HG03045 (cell line): ENCODE results near the gene SCARB1.

ENCODE experiments used
- ATAC-seq: cut with Tn5 transposase; IDR thresholded peaks from one replicate; pipeline ENCODE4 v1.9.1; 2021; ENCODE audit warnings: mild to moderate bottlenecking, moderate library complexity; ENCODE audit not compliant: unreplicated experiment

SCARB1 gene

DNA sequence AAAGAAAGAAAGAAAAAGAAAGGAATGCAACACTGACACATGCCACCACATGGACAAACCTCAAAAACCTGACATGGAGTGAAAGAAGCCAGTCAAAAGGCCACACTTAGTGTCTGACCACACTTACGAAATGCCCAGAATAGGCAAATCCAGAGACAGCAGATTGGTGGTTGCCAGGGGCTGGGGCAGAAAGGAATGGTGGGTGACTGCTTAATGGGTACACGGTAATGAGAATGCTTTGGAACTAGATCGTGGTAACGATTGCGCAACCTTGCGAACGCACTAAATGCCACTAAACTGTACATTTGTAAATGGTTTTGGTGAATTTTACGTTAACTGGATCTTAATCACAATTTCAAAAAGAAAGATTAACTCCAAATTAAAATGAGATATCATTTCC, 39.5 kb downstream of the SCARB1 start:
- no peak for ATAC-seq

DNA sequence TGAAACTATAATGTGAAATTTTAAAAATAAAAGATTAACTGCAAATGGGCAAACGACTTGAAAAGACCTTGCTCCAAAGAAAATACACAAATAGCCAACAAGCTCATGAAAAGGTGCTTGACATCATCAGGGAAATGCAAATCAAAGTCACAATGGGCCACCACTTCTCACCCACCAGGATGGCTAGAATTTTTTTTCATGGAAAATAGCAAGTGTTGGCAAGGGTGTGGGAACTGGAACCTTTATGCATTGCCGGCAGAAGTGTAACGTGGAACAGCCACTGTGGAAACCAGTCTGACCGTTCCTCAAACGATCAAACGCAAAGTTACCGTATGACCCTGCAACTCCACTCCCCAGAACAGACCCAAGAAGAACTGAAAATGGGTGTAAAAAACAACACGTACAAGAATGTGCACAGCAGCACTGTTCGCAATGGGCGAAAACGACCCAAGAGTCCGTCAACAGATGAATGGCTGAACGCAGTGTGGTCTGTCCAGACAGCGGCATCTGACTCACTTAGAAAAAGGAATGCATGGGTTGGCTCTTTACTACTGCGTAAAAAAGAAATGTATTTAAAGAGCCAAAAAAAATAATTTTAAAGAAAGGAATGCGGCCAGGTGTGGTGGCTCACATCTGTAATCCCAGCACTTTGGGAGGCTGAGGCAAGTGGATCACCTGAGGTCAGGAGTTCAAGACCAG, 40.2 kb downstream of the SCARB1 start:
- no peak for ATAC-seq

DNA sequence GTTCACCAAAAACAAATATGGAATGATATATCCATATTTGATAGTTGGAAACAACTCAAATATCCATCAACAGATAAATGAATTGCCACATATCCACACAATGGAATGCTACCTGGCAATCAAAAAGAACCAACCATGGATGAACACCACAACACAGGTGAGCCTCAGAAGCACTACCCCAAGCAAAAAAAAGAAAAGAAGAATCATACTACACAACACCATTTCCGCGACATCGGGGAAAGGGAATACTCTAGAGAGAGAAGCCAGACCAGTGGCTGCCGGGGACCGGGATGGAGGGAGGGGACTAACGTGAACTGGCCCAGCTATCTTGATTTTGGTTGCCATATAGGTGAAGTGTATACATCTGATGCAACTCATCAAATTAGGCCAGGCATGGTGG, 41.4 kb downstream of the SCARB1 start:
- no peak for ATAC-seq

DNA sequence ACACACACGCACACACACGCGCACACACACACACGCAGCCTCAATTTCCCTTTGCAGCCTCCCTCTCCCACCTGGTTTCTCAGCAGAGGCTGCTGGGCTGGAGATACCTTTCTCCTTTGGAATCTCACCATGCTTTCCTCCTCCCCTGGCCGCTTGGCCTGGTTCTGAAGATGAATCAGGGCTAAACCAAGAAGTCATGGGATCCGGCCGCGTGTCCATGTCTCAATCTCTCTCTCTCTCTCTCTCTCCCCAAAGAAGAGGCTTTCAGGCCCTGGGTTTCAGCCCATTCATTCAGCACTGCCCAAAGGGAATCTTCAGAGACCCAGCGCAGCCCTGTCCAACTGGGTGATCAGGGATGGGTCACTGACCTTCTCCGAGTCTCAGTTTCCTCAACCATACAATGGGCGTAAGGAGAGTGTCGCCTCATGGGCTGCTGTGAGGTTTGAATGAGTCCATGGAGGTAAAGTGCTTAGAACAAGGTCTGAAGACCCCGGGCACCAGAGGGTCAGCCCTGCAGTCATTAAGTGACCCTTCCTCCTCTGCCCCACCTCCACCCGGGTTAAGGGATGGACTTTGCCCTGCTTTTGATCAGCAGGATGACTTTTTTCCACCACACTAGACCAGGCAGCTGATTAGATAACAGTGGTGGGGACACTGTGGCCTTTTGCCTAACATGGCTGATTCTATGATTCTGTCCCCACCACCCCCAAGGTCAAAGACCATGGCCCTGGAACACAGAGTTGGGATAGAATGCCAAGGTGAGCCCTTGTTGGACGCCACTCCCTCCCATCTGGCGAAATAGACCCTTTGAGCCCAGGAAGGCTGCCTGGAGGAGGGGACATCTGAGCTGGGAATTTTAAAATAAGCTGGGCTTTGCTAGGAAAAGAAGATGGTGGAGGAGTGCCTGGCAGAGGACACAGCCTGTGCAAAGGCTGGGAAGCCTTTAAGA, 42.1 kb downstream of the SCARB1 start:
- ATAC-seq, result no peak

DNA sequence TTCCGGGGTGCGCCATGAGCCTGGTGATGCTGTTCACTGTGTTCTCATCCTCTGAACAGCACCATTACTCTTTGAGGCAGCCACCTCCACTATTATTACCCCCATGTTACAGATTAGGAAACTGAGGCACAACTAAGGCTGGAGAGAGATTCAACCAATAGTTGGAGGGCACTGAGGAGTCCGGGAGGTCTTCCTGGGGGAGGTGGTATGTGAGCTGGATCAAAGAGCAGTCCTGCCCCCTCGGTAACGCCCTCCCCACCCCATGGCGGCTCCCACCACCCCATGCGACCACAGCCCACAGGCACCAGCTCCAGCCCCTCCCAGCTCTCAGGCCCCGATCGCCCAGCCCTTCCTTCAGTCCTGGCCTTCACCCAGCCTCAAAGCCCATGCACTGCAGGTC, 43.5 kb downstream of the SCARB1 start:
- ATAC-seq, result no peak

DNA sequence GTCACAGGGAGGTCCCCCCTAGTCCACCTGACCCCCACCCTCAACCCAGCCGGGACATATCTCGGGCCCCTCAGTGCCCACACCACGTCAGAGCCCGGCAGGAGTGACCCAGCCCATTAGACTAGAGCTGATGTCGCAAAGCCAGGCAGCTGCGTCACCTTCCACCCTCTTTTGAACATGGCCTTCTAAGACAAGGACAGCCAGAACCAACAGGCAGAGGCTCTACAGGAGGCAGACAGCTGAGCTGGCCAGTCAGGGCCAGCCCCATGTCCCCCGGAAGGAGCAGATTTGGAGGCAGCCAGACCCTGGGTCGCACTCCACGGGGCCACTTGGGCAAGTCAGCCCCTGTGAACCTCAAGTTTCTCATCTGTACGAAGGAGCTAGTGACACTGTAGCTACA, 44.1 kb downstream of the SCARB1 start:
- ATAC-seq, result no peak

DNA sequence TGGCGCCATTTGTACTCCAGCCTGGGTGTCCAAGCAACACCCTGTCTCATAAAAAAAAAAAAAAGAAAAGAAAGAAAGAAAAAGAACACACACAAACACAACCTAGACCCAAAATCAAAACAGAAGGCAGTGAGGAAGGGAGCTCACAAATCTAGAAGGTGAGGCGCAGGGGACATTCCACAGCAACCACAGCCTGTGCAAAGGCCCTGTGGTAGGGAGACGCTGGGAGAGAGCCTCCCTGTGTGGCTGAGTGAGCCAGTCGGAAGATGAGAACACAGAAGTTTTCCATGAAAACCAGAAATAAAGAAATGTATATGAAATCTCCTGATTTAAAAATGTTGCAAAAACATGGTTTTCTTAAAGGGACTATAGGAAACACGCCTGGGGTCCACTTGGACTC, 44.6 kb downstream of the SCARB1 start:
- no peak for ATAC-seq

DNA sequence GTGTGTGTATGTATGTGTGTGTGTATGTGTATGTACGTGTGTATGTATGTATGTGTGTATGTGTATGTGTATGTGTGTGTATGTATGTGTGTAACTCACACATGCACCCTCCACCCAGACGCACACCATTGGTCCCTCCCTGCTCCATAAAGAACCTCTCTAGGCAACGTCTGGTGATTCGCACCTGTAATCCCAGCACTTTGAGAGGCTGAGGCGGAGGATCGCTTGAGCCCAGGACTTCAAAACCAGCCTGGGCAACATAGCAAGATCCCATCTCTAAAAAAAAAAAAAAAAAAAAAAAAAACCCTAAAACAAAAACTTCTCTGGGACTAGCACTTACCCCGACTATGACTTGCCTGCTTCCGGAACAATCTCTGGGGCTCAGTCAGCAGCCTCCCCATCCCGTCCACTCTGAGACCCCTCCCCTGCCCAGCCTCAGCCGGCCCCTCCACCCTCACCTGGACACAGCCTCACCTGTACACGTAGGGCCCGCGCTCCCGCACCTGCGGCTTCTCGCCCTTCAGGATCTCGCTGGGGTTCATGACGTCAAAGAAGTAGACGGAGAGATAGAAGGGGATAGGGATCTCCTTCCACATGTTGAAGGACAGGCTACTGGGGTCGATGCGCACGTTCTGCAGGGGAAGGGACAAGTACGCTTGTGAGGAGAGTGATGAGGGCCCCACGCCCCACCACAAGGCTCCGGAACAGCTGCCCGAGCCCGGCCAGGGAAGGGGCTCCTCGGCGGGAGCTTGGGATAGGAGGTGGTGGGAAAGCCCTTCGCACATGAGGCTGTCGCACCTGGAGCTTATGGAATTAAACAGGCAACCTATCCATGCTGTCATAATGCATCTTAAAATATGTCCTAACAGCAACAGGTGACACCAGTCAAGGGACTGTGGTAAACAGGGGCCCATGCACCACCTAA, 46.3 kb downstream of the SCARB1 start:
- ATAC-seq, result no peak

DNA sequence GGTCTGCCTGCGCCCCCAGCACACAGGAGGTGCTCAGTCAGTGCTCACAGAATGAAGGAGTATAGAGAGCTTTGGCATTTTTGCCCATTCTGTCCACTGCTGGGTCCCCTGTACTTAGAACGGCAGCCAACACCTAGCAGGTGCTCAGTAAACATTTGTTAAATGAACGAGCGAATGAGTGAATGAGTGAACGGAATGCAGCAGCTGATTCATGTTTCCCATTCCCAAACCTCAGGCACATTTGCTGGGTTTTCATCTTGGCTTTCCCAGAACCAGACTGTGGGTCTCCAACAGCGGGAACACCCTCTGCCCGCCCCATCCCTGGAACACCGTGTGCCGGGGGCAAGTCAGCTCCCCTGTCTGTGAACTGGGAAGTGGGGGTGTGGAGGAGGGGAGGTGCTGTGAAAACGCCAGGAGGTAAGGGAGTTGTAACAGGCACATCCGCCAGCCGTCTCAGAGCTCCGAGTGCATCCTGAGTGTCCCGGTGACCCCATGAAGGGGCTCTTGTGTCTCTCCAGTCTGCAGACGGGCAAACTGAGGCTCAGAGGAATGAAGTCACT, 47.3 kb downstream of the SCARB1 start:
- ATAC-seq, result no peak

DNA sequence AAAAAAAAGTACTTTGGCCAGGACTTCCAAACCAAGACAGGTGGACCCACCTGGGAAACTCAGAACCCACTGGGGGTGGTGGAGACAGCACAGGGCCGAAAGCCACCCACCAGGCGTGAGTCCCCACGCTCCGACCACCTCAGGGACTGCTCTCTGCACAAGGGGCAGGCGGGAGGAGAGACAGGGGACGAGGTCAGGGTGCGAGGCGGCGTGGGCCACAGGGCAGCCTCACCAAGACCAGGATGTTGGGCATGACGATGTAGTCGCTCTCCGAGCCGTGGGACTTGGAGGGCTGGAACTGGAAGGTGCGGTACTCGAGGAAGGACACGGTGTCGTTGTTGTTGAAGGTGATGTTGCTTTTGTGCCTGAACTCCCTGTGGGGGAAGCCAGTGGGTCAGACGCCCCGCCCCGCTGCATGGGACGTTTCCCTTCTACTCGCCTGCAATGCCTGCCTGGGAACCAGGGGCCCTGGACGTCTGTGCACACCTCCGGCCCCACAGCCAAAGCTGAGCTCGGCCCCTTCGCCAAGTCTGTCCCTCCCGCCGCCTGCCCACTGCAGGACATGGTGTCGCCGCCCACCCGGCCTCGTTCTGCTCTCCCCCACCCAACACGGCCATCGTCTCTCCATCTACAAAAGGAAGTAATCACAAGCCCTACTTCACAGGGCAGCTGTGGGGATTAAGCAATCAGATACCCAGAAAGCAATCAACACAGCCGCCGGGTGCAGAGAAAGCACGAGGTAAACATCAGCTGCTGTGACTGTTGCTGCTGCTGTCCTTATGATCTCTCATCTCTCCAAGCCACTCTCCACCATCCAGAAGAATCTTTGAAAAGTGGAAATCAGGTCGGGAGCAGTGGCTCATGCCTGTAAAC, 48.7 kb downstream of the SCARB1 start:
- ATAC-seq, result no peak

DNA sequence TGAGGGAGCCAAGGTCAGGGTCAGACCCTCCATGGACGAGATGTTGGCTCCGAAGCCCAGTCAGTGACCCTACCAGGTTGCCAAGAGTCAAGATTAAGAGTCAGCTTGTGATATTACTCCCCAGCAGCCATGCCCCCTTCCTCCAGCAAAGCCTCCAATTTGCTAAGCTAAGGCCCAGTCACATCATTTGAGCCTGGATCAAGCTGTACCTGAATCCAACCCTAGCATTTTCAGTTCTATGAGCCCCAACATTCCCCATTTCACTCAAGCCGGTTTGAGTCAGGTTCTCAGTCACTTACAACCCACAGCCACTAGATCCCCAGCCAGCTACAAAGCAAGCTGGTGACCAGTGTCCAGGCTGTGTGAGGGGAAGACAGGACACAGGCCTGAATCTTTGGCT, 49.9 kb downstream of the SCARB1 start:
- no peak for ATAC-seq

DNA sequence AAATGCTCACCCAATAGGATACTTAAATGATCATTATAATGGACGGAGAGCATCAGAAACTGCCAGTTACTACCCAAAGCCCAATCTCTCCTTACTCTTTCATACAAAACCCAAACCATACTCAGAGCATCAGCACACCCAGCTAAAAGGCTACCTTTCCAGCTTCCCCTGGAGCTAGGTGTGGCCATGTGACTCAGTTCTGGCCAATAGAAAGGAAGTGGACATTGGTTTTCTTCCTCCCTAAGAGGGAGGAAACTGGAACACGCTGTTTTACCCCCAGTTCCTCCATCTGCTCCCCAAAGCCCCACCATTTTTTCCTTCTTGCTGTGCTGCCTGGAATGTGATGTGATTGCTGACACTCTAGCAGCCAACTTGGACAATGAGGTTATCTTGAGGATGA, 50.7 kb downstream of the SCARB1 start:
- no peak for ATAC-seq

DNA sequence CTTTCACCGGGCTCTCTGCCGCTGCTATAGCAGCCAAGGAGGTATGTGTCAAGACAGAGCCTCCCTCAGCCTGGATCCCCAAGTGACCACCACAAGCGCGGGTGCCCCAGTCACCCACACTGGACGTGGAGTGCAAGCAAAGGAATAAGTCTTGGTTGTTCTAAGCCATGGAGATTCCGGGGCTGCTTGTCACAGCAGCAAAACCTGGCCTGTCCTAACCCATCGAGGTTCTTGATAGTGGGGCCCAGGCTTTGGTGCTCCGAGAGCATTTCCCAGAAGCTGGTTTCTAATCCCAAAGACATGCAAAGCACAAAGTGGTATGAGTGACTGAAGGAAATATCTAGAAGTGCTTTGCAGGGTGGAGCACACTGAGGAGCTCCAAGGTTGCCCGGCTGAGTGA, 51.3 kb downstream of the SCARB1 start:
- ATAC-seq, result no peak

DNA sequence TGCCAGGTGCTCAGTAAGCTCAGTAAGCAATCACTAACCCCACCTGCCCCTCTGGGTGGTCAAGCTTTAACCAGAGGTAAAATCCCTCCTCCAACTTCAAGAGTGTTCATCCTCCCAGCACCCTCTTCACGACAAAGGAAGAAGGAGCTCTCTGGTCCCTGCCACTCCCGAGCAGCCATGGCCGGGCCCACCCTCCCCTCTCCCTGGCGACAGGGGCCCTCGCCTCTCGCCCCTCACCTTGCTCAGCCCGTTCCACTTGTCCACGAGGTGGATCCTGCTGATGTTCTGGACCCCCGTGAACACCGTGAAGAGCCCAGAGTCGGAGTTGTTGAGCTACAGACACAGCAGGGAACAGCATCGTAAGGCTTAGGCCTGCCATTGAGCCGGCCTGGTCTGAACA, 52.0 kb downstream of the SCARB1 start:
- ATAC-seq, result no peak

DNA sequence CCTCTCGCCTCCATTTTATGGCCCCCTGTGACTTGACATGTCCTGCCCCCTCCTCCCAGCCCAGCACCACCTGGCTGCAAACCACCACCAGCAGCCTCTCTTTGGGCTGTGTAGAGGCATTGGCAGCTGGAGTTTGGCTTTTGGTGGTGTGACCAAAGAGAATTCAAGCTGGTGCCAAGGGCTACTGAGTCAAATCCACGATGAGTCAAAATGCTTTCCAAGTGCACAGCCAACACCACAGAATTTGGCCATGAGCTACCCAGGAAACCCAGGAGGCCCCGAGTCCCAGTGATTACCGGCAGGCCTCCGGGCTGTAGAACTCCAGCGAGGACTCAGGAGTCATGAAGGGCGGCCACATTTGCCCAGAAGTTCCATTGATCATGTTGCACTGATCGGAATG, 53.8 kb downstream of the SCARB1 start:
- no peak for ATAC-seq

DNA sequence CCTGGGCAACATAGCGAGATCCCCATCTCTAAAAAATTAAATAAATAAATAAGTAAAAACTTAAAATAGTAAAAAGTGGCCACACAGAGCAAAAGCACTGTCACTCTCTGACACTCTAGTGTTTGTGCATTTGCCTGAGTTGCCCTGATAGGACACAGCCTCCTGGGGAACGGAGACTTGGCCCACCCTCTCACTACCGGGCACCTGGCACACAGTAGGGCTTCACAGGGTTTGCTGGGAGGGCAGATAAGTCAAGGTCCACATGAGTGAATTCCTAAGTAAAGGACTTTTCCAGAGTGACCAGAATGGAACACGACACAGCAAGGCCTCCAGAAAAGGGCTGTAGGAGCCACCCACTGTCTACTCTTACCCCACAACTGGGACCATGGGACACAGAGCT, 54.3 kb downstream of the SCARB1 start:
- no peak for ATAC-seq

DNA sequence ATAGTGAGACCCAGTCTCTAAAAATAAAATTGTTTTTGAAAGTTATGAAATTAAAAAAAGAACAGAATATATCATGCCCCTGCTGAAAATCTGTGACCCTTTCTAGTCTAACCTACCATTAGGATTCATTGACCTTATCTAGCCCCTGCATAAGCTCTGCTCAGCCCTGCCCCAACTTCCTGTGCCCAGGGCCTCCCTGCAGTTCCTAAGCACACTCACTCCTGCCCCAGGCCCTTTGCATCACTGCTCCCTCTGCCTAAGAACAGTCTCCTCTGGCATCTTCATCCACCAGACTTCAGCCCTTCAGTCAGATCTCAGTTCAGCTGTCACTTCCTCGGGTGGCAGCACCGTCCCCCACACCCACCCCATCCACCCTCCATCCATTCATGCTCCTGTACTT, 55.4 kb downstream of the SCARB1 start:
- ATAC-seq, result no peak

DNA sequence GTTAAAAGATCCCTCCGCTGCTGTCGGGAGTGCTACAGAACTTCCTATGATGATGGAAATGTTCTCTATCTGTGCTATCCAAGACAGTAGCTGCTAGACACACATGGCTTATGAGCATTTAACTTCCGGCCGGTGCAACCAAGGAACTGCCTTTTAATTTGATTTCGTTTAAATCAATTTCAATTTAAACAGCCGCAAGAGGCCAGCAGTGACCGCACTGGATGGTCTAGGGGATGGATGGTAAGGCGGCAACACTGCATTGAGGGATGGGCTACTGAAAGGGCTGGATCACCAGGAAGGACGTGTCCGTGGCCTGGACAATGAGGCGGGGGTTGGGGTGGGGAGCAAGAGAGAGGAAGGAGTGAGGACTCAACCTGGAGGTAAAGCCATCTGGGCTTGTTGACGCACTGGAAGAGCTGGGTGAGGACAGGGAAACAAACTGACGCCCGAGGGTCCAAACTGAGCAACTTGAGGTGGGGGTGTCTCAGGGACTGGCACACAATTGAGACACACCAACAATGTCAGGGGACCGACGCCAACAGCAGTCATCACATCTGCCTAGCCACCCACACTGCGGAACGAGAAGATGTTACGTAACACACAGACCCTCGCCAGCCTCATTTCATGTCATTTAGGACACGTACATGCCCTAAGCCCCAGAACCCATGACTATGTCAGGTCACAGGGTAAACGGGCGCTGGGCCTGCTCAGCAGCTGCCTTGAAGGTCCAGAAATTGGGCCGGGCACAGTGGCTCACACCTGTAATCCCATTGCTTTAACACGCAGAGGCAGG, 57.6 kb downstream of the SCARB1 start:
- ATAC-seq, result no peak

DNA sequence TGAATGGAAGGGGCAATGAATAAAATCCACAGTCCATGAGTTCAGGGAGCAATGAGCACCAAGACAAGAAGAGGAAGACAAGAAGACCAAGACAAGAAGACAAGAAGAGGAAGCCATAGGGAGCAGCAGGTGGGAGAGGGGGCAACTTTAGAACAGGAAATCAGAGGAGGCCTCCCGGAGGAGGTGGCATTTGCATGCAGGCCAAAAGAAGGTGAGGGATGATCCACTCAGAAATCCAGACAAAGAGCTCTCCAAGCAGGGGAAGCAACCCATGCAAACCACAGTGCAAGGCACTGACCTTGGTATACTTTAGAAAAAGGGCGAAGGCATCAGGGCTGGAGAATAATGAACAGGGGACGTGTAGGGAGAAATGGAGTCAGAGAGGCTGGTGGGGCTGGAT, 58.6 kb downstream of the SCARB1 start:
- ATAC-seq, result no peak
